ENCODE measurements around the gene GPR160.

The GPR160 gene

DNA sequence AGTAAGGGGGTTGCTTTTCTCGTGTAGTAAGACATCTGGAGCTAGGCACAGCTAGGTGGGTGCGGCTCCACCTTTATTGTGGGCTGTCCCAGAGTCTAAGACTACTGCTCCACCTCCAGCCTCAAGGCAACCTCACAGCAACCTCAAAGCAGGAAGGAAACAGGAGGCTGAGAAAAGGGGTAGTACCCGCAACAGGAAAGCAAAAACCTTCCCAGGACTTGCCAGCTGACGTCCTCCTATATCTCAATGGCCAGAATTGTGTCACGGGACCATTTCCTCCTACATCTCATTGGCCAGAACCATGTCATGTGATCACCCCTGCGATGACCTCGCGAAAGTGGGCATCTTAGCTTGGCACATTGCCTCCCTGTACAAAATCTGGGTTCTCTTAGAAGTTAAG, 4.3 kb upstream of the GPR160 start:
- DNase-seq, result no peak

DNA sequence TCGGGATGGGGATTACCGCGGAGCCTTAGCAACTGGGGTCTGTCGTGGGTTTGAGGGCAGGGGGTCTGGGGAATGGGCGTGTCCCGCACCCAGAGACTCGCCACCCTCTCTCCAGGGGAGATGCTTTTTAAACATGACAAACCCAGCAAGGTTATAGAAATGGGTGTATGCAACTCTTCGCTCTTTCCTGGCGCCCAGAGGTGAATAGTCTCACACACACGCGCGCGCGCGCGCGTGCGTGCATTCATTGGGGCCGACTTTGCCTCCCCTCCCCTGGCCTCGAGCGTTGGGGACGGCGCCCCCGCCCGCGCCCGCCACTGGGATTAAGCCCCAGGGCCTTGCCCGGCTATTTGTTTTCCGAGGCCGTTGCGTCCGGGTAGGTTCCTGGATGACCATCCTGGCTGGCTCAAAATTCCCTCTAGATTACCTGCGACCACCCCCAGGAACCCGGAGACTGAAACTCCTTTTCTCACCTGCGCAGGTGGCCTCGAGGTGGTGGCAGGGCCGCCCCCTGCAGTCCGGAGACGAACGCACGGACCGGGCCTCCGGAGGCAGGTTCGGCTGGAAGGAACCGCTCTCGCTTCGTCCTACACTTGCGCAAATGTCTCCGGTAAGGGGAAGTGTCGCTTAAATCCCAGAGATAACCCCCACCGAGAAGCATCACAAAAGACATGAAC, 777 bp downstream of the GPR160 start:
- DNase-seq, result no peak

GRCh38 chr3:170040418-170040817, 2.6 kb downstream of the GPR160 start:
- no peak for DNase-seq

- no peak for DNase-seq
Measured at GRCh38 chr3:170043506-170043905, 5.7 kb downstream of the GPR160 start.

DNA sequence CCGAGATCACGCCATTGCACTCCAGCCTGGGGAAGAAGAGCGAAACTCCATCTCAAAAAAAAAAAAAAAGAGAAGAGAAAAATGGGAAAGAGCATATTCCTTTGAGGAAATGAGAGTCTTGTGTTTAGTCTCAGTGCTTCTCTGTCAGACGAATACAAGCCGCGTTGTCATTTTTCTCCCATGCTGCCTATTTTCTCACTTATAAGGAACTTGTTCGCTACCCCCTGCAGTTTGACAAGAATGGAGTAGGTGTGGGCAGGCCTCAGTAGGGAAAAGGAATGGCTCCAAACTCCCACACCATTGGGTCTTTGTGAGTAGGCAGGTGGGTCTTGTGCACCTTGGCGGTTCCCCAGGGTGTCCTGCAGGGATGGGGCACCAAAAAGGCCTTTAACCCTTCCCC, 6.5 kb downstream of the GPR160 start:
- DNase-seq, result no peak

DNA sequence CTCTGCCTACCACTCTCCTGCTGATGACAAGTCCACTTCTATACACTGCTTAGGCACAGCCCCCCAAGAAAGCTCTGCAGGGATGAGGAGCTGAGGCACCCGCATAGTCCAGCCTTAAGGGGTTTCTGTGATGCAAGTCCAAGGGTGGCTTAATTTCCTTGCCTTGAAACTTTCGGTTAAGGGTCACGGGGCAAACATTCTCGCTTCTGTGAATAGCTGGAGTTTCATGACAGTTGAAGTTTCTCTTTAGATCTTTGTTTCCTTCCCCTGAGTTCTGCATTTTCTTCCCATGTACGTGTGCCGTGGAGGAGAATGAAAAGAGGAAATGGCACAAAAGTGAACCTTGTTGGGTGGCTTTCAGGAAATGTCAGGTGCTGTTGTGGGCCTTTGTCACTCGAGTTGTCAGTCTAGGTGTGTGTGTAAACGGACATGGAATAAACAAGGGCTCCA, 7.0 kb downstream of the GPR160 start:
- no peak for DNase-seq

DNA sequence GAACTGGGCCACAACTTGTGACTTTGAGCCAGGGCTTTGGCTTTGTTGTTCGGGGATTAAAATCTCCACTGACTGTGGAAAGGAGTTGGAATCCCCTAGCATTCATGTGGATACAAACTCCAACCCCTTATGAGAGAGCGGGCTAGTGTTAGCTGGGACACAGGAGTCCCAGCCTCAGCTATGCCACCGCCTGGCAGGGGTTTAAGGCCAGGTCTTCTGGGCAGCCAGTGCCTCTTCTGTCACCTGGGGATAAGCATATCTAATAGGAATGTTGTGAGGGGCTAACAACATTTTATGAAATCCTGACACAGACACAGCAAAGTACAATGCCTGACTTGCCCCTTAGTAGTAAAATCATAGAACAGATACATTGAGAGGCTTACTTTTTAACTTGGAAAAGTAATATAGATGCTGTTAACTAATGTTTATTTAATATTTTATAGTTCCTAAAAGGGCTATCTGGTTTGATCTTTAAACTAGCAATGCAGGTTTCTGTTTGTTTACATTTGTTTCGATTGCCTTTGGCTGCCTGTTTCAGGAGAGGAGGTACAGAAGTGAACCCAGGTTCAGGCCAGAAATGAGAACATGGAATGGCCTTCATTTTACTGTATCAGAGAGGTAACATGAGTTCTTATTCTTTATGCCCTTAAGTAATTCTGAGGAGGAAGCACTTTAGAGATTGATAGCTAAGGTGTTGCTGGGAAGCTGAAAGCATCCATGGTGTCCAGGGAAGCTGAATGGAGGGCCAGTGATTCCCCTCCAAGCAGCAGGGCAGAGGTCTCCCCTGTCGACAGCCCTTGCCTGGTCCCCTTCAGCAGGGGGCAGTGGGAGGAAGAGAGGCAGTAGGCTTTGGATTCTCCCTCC, 8.7 kb downstream of the GPR160 start:
- no peak for DNase-seq

GRCh38 chr3:170047133-170047404, 9.3 kb downstream of the GPR160 start:
- no peak for DNase-seq

GRCh38 chr3:170049146-170050000, 11.6 kb downstream of the GPR160 start:
- no peak for DNase-seq

- no peak for DNase-seq
Measured at GRCh38 chr3:170050753-170051152, 13.0 kb downstream of the GPR160 start.

- DNase-seq, result no peak
Measured at GRCh38 chr3:170052398-170052797, 14.6 kb downstream of the GPR160 start.

DNA sequence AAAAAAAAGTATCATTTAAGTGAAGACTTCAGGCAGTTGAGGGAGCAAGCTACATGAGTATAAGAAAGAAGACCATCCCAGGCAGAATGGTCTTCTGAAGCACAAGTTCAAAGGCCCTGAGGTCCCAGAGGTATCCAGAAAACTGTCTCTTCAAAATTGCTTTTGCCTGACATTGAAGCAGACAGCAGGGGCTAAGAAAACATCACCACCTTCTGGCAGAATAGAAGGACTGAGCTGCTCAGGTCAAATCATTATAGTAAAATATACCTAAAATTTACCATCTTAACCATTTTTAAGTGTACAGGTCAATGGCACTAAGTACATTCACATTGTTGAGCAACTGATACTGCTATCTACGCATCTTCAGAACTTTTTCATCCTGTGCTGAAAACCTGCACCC, 16.4 kb downstream of the GPR160 start:
- no peak for DNase-seq

- no peak for DNase-seq
Measured at GRCh38 chr3:170055209-170055608, 17.4 kb downstream of the GPR160 start.

DNA sequence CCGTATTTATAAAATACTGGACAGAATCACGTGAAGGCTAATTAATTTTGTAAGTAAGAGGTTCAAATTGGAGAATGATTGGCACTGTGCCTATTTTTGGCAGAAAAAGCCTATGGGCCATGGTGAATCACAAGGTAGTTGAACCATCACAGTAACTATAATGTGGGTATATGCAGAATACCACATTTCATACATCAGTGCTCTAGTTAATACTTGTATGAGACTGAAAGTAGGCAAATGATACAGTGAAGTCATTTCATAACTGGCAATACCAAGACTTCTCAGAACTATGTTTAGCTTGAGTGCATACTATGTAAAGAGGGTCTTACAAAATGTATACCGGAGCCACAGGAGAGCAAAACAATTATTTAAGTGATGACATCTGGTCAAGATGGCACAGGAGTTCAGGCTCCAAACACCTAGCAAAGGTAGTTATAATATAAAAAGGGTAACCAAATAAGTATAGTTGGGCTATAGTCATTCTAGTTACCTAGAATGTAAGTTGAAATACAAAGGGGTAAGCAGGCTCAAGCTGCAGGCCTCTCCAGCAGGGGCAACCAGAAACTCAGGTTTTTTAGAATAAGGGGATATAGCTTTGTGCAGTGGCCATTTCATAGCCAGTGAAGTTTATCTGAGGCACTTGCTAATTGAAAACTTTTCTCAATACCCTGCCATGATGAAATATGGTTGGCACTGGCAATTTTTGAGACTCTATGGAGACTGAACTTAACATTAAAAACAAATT, 19.1 kb downstream of the GPR160 start:
- DNase-seq, result no peak

GRCh38 chr3:170057550-170057949, 19.8 kb downstream of the GPR160 start:
- no peak for DNase-seq

- DNase-seq, result no peak
Measured at GRCh38 chr3:170058127-170058526, 20.3 kb downstream of the GPR160 start.

GRCh38 chr3:170059447-170059846, 21.7 kb downstream of the GPR160 start:
- DNase-seq, result no peak

DNA sequence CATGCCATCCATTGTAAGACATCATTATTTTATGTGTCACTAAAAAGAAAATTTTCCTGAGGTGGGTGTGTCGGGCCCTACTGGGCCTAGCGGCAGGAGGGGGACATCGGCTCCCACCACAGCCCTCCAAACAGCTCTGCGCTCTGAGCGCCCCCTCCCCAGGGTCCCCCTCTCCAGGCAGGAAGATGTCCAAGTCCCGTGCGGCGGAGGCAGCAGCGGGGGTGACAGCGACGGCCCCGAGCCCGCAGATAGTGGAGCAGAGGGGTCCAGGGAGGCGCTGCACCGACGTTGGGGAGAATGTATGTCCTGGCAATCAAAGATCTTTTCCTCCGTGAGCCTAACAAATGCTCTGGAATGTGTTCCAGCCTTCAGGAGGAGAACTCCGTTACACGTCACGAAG, 24.3 kb downstream of the GPR160 start:
- no peak for DNase-seq

DNA sequence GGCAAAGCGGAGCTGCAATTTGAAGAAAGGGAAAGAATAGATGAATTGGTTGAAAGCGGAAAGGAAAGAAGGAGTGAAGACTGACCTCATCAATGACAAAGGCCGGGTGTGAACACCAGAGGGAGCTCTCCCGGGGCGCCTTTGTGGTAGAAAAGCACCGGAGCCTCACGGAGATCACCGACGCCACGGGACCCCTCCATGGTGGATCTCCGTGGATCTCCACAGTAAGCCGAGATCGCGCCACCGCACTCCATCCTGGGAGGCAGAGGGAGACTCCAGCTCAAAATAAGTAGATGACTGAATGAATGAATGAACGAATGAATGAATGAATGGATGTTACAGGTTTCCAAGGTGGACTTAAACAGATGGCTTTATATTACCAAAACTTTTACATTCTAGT, 25.0 kb downstream of the GPR160 start:
- DNase-seq, result no peak

- DNase-seq, result no peak
Measured at GRCh38 chr3:170063691-170064090, 25.9 kb downstream of the GPR160 start.

DNA sequence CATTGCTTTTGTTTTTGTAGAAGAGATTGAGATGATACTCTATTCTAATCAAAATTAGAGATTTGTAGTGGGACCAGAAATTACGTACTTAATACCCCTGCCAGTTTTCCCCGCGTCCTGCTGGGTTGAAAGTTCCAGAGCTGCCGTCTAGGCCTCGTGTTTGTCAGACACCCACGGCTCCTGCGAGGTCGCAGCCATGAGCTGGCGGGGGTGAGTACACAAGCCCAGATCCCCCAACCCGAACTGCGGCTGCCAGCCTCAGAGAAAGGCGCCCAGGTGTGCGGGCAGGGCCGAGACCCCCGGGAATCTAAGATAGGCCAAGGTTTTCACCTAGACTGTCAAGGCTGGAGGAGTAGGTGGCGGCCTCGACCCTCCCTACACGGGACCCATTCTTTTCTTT, 26.3 kb downstream of the GPR160 start:
- DNase-seq, result no peak

DNA sequence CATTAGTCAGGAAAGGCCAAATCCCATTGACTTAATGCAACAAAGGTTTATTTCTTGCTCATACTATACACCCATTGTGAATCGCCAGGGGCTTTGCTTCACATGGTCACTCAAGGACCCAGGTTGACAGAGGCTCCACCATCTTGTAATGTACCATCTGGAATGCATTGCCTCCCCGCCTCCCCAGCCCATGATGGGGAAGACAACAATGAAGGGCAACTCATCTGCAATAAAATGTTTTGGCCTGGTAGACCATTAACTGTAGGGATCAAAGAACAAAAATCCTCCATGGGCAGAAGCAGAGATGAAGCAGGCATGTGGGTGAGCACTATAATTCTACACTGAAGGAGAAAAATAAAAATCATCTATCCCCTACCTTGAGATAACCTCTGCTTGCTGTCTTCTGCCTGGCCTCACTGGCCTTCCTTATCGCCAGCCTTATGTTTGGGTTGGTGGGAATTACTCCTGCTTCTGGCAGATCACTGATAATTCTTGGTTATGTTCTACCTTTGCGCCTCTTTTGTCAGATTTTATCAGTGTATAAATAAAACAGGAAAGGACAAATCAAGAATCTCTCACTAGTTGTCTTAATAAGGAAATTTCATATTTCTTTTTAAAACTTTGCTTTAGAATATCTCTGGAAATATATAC, 37.8 kb downstream of the GPR160 start:
- DNase-seq, result no peak
